Lower lobe of right lung (tissue), 2 donors: ENCODE results near the gene CBARP. TPM values are rescaled to one million over a fixed set of nuclear protein-coding genes. Genes with fewer than 3 reads are reported as not detected.

Source experiments
- ATAC-seq, 2 donors: fragments of 200-7000 bp; cut with Tn5 transposase; one replicate each; pipeline ENCODE4 v1.9.1; 2020 to 2022; ENCODE audit warnings: mild to moderate bottlenecking in 2 of 2, moderate library complexity in 2 of 2
- DNase-seq: peaks from one replicate; pipeline ENCODE4 v3.0.0-alpha.2; 2020
- H3K27ac ChIP-seq: fragments of 200-600 bp; one replicate; pipeline ENCODE4 v1.8.0; 2022
- H3K27me3 ChIP-seq: fragments of 200-600 bp; one replicate; pipeline ENCODE4 v1.8.0; 2022; ENCODE audit warnings: low read depth
- H3K36me3 ChIP-seq: fragments of 200-600 bp; one replicate; pipeline ENCODE4 v1.8.0; 2022; ENCODE audit warnings: mild to moderate bottlenecking
- H3K4me1 ChIP-seq: fragments of 200-600 bp; one replicate; pipeline ENCODE4 v1.8.0; 2022
- H3K4me3 ChIP-seq: fragments of 200-600 bp; one replicate; pipeline ENCODE4 v1.8.0; 2022; ENCODE audit warnings: mild to moderate bottlenecking
- H3K9me3 ChIP-seq: fragments of 200-600 bp; one replicate; pipeline ENCODE4 v1.8.0; 2022
- CTCF ChIP-seq: fragments of 200-600 bp; IDR thresholded peaks from one replicate; pipeline ENCODE4 v1.8.0; 2022; ENCODE audit warnings: antibody characterized with exemption, mild to moderate bottlenecking
- intact Hi-C: fragments of 100-400 bp; cut with DNase I; formaldehyde crosslinking; loops from one replicate; pipeline ENCODE4 v1.11.0; 2022
- total RNA-seq: library from RNA; stranded (reverse); fragmentation: NEBNext Ultra II Directional; extraction: Animal tissue kit (Norgen Biotek cat#: 25700); gene quantifications from one replicate; pipeline ENCODE4 v1.2.1, GENCODE V29; 2021
- donor health status: DM: no; HTN: yes; CAD: no; lungs with severe emphysema.

Gene CBARP
- total RNA-seq, 1 donor from 2014 or later, result 0.41 TPM

- peaks cover 61% of the 10 kb centered on the region for H3K27me3 ChIP-seq
- H3K4me1 ChIP-seq, result peaks cover 6% of the 10 kb centered on the region
- H3K27ac ChIP-seq, result no peak overlapping the region
- intact Hi-C loops, result no loop called here
- H3K4me3 ChIP-seq, result no peak overlapping the region
- no peak for ATAC-seq
- H3K9me3 ChIP-seq, result no peaks in the 10 kb centered on the region
- peaks cover 1% of the 10 kb centered on the region for H3K36me3 ChIP-seq
- no peak for DNase-seq
- TF ChIP-seq CTCF, result no peak
Observed at GRCh38 chr19:1284293-1284978, 46.6 kb upstream of the CBARP start.

GRCh38 chr19:1283917-1284292 lies 46.1 kb upstream of the CBARP start:
- no peak overlapping the region for H3K4me3 ChIP-seq
- H3K27ac ChIP-seq, result no peak overlapping the region
- no peaks in the 10 kb centered on the region for H3K9me3 ChIP-seq
- peaks cover 7% of the 10 kb centered on the region for H3K4me1 ChIP-seq
- peaks cover 7% of the 10 kb centered on the region for H3K36me3 ChIP-seq
- DNase-seq (no peak), ATAC-seq (no peak)
- H3K27me3 ChIP-seq, result peaks cover 56% of the 10 kb centered on the region
- TF ChIP-seq CTCF, result no peak
- intact Hi-C loops, result no loop called here

GRCh38 chr19:1283207-1283916 lies 45.6 kb upstream of the CBARP start:
- peaks cover 50% of the 10 kb centered on the region for H3K27me3 ChIP-seq
- intact Hi-C loops, result no loop called here
- peaks cover 7% of the 10 kb centered on the region for H3K4me1 ChIP-seq
- ATAC-seq (no peak), DNase-seq (no peak)
- TF ChIP-seq CTCF, result no peak
- H3K36me3 ChIP-seq, result peaks cover 10% of the 10 kb centered on the region
- no peak overlapping the region for H3K27ac ChIP-seq
- no peak overlapping the region for H3K4me3 ChIP-seq
- H3K9me3 ChIP-seq, result no peaks in the 10 kb centered on the region

- H3K9me3 ChIP-seq, result no peaks in the 10 kb centered on the region
- H3K36me3 ChIP-seq, result peaks cover 13% of the 10 kb centered on the region
- ATAC-seq (no peak), DNase-seq (no peak)
- H3K4me3 ChIP-seq, result no peak overlapping the region
- peaks cover 44% of the 10 kb centered on the region for H3K27me3 ChIP-seq
- no peak for TF ChIP-seq CTCF
- no peak overlapping the region for H3K27ac ChIP-seq
- intact Hi-C loops, result no loop called here
- H3K4me1 ChIP-seq, result peaks cover 7% of the 10 kb centered on the region
Observed at GRCh38 chr19:1282588-1283206, 44.9 kb upstream of the CBARP start.

GRCh38 chr19:1281569-1282287 lies 43.9 kb upstream of the CBARP start:
- DNase-seq (no peak), ATAC-seq (no peak)
- no peaks in the 10 kb centered on the region for H3K9me3 ChIP-seq
- TF ChIP-seq CTCF, result no peak
- H3K4me3 ChIP-seq, result no peak overlapping the region
- H3K27ac ChIP-seq, result no peak overlapping the region
- intact Hi-C loops, result no loop called here
- peaks cover 12% of the 10 kb centered on the region for H3K4me1 ChIP-seq
- peaks cover 20% of the 10 kb centered on the region for H3K36me3 ChIP-seq
- H3K27me3 ChIP-seq, result peaks cover 34% of the 10 kb centered on the region
